22Rv1 (cell line): ENCODE results near the gene C1QTNF1.

ENCODE experiments used
- ZFX ChIP-seq: fragments of 450-650 bp; IDR thresholded peaks from 2 replicates; pipeline ENCODE4 v1.6.1; 2017; ENCODE audit warnings: antibody characterized with exemption, borderline replicate concordance
- TF ChIP-seq, protein P1 (sequence below): fragments of 450-650 bp; IDR thresholded peaks from 2 replicates; pipeline ENCODE4 v1.5.1; 2017; ENCODE audit warnings: mild to moderate bottlenecking

DNA sequence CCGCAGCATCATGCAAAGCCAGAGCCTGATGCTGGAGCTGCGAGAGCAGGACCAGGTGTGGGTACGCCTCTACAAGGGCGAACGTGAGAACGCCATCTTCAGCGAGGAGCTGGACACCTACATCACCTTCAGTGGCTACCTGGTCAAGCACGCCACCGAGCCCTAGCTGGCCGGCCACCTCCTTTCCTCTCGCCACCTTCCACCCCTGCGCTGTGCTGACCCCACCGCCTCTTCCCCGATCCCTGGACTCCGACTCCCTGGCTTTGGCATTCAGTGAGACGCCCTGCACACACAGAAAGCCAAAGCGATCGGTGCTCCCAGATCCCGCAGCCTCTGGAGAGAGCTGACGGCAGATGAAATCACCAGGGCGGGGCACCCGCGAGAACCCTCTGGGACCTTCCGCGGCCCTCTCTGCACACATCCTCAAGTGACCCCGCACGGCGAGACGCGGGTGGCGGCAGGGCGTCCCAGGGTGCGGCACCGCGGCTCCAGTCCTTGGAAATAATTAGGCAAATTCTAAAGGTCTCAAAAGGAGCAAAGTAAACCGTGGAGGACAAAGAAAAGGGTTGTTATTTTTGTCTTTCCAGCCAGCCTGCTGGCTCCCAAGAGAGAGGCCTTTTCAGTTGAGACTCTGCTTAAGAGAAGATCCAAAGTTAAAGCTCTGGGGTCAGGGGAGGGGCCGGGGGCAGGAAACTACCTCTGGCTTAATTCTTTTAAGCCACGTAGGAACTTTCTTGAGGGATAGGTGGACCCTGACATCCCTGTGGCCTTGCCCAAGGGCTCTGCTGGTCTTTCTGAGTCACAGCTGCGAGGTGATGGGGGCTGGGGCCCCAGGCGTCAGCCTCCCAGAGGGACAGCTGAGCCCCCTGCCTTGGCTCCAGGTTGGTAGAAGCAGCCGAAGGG lies 24.2 kb downstream of the C1QTNF1 start:
- TF ChIP-seq, protein P1, sequence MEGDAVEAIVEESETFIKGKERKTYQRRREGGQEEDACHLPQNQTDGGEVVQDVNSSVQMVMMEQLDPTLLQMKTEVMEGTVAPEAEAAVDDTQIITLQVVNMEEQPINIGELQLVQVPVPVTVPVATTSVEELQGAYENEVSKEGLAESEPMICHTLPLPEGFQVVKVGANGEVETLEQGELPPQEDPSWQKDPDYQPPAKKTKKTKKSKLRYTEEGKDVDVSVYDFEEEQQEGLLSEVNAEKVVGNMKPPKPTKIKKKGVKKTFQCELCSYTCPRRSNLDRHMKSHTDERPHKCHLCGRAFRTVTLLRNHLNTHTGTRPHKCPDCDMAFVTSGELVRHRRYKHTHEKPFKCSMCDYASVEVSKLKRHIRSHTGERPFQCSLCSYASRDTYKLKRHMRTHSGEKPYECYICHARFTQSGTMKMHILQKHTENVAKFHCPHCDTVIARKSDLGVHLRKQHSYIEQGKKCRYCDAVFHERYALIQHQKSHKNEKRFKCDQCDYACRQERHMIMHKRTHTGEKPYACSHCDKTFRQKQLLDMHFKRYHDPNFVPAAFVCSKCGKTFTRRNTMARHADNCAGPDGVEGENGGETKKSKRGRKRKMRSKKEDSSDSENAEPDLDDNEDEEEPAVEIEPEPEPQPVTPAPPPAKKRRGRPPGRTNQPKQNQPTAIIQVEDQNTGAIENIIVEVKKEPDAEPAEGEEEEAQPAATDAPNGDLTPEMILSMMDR: no peak
- no peak for TF ChIP-seq ZFX
